Upper lobe of left lung (tissue), 4 donors: ENCODE results near the gene MYCT1.

Experiments
- CTCF ChIP-seq, 6 experiments: fragments of 450-650 bp in 4 of 6; fragments of 200-600 bp in 2 of 6; sonication (generic) in 2 of 6; IDR thresholded peaks; one replicate each; pipeline ENCODE4 v1.5.1; 2016 to 2019; ENCODE audit warnings: antibody characterized with exemption in 6 of 6
- EP300 ChIP-seq, 4 donors: sonication (generic); formaldehyde crosslinking; IDR thresholded peaks; one replicate each; pipeline ENCODE4 v1.5.1; 2017; ENCODE audit warnings: antibody characterized with exemption in 4 of 4, control low read depth in 2 of 4
- POLR2A ChIP-seq, 4 donors: fragments of 450-650 bp; IDR thresholded peaks; one replicate each; pipeline ENCODE4 v1.5.1; 2016 to 2017; ENCODE audit warnings: antibody characterized with exemption in 4 of 4, mild to moderate bottlenecking in 2 of 4
- POLR2AphosphoS5 ChIP-seq, 2 donors: sonication (generic); formaldehyde crosslinking; IDR thresholded peaks; one replicate each; pipeline ENCODE4 v1.5.1; 2017; ENCODE audit warnings: antibody characterized with exemption in 2 of 2

- TF ChIP-seq CTCF (IDR thresholded peaks at IDR 0.05) (no peak), POLR2AphosphoS5 (IDR thresholded peaks at IDR 0.05) (no peak), POLR2A (IDR thresholded peaks at IDR 0.05) (no peak), EP300 (IDR thresholded peaks at IDR 0.05) (no peak)
These were observed 24.5 kb upstream of the MYCT1 start for GRCh38 chr6:152673236-152673635.
